Keratinocyte (primary cell): Measurements from ENCODE around the gene PSMD2. TPM values are rescaled to one million over a fixed set of nuclear protein-coding genes. Genes with fewer than 3 reads are reported as not detected.

Experiments
- DNase-seq: peaks from one replicate; pipeline ENCODE4 v3.0.0-alpha.2; 2011; ENCODE audit warnings: low read depth, missing footprints, low spot score
- FAIRE-seq: peaks from 2 replicates; lab custom pipeline; 2011; peaks lifted over from hg19 to GRCh38; lab: Jason Lieb, UNC
- H2AFZ ChIP-seq: 2 replicates; pipeline ENCODE4 v1.6.0; 2012; ENCODE audit warnings: low read length, control low read depth, inconsistent platforms; ENCODE audit not compliant: control insufficient read depth
- H3K27ac ChIP-seq: 2 replicates; pipeline ENCODE4 v1.5.1; 2011; ENCODE audit warnings: low read length; ENCODE audit not compliant: control insufficient read depth, insufficient read depth
- H3K27me3 ChIP-seq: 3 replicates; pipeline ENCODE4 v1.6.0; 2011; ENCODE audit warnings: low read length; ENCODE audit not compliant: control insufficient read depth, insufficient read depth; ENCODE audit errors: extremely low read depth
- H3K36me3 ChIP-seq, 2 experiments: 2 replicates in 1 of 2; 3 replicates in 1 of 2; pipeline ENCODE4 v1.5.1; 2011; ENCODE audit warnings: low read length in 2 of 2, mild to moderate bottlenecking in 1 of 2; ENCODE audit not compliant: control insufficient read depth in 2 of 2, insufficient read depth in 2 of 2; ENCODE audit errors: extremely low read depth in 1 of 2
- H3K4me1 ChIP-seq: 3 replicates; pipeline ENCODE4 v1.5.1; 2011; ENCODE audit warnings: low read length; ENCODE audit not compliant: control insufficient read depth, insufficient read depth; ENCODE audit errors: extremely low read depth
- H3K4me2 ChIP-seq: 3 replicates; pipeline ENCODE4 v1.6.0; 2011; ENCODE audit warnings: low read depth, low read length; ENCODE audit not compliant: control insufficient read depth, insufficient read depth; ENCODE audit errors: extremely low read depth
- H3K4me3 ChIP-seq, 3 experiments: fragments of 200-600 bp in 1 of 3; sonication (generic) in 1 of 3; 2 replicates in 2 of 3; 3 replicates in 1 of 3; pipeline ENCODE4 v1.5.1; 2011 to 2016; ENCODE audit warnings: low read length in 3 of 3, mild to moderate bottlenecking in 3 of 3, control low read depth in 2 of 3, inconsistent platforms in 1 of 3, low read depth in 1 of 3, mixed read lengths in 1 of 3, mixed run types in 1 of 3, moderate library complexity in 1 of 3; ENCODE audit not compliant: control insufficient read depth in 2 of 3, insufficient read depth in 2 of 3; ENCODE audit errors: extremely low read depth in 1 of 3
- H3K79me2 ChIP-seq: 2 replicates; pipeline ENCODE4 v1.6.0; 2012; ENCODE audit warnings: low read length; ENCODE audit not compliant: control insufficient read depth, insufficient read depth
- H3K9ac ChIP-seq: 3 replicates; pipeline ENCODE4 v1.6.0; 2011; ENCODE audit warnings: low read length; ENCODE audit not compliant: control insufficient read depth, insufficient read depth; ENCODE audit errors: extremely low read depth
- H3K9me1 ChIP-seq: 3 replicates; pipeline ENCODE4 v1.6.0; 2011; ENCODE audit warnings: low read length; ENCODE audit not compliant: control insufficient read depth, insufficient read depth; ENCODE audit errors: extremely low read depth
- H3K9me3 ChIP-seq: 2 replicates; pipeline ENCODE4 v1.5.1; 2012; ENCODE audit warnings: low read depth, low read length; ENCODE audit not compliant: control insufficient read depth
- H4K20me1 ChIP-seq: 3 replicates; pipeline ENCODE4 v1.6.0; 2011; ENCODE audit warnings: low read length; ENCODE audit not compliant: control insufficient read depth, insufficient read depth; ENCODE audit errors: extremely low read depth
- CTCF ChIP-seq, 3 experiments: IDR thresholded peaks in 1 of 3; conservative IDR thresholded peaks in 1 of 3; optimal IDR thresholded peaks in 1 of 3; 2 replicates in 2 of 3; 3 replicates in 1 of 3; pipeline versions ENCODE3 to v1.5.1; 2011; ENCODE audit warnings: low read length in 3 of 3, mild to moderate bottlenecking in 3 of 3, moderate library complexity in 2 of 3, control low read depth in 1 of 3, inconsistent platforms in 1 of 3; ENCODE audit not compliant: insufficient read depth in 2 of 3; ENCODE audit errors: extremely low read depth in 1 of 3
- EZH2 ChIP-seq: IDR thresholded peaks from one replicate; pipeline ENCODE4 v1.6.1; 2012; ENCODE audit warnings: inconsistent platforms, mild to moderate bottlenecking, low read length, moderate library complexity
- dilution Hi-C: fragments of 300-500 bp; cut with MboI; formaldehyde crosslinking; loops from one replicate; pipeline ENCODE4 v1.7.0; 2020; ENCODE audit warnings: low sequenced_read_pairs; ENCODE audit not compliant: extremely low pct_ligation_motif_present
- polyA plus RNA-seq, 5 experiments: library from polyadenylated mRNA; depleted of rRNA in 3 of 5; stranded (reverse) in 3 of 5; stranded (forward) in 1 of 5; unstranded in 1 of 5; fragments of >200 nt; gene quantifications; 1 replicate in 1 of 5; 2 replicates in 3 of 5; 3 replicates in 1 of 5; pipeline versions ENCODE4 v1.2.1 to v1.2.3, GENCODE V29; 2011 to 2012; ENCODE audit warnings: missing spikeins in 2 of 5, low read depth in 1 of 5, low replicate concordance in 1 of 5

PSMD2 gene
- polyA plus RNA-seq, 1 donor (not counting 4 experiments of a cell fraction or from before 2014, with no cell fraction given), result 593 TPM

- Histone ChIP-seq H4K20me1 (no peaks in the 10 kb centered on the region), H3K9me1 (no peaks in the 10 kb centered on the region), H3K4me2 (no peak overlapping the region), H3K27ac (no peak overlapping the region), H2AFZ (no peak overlapping the region), H3K4me1 (no peaks in the 10 kb centered on the region), H3K9me3 (no peaks in the 10 kb centered on the region), H3K27me3 (no peaks in the 10 kb centered on the region), H3K9ac (no peak overlapping the region), H3K36me3 (peaks cover 6 to 16% of the 10 kb centered on the region in 2 experiments), H3K4me3 (no peak overlapping the region), H3K79me2 (no peaks in the 10 kb centered on the region)
- TF ChIP-seq EZH2, result no peak
- TF ChIP-seq CTCF (optimal IDR thresholded peaks at IDR 0.05 in 1 of 3, IDR thresholded peaks at IDR 0.05 in 1 of 3, conservative IDR thresholded peaks at IDR 0.05 in 1 of 3; ENCODE audit: extremely low read depth in 1 of 3, insufficient read depth in 2 of 3, low read length in 3 of 3), result no peak
- dilution Hi-C loops, result no loop called here
- no peak for FAIRE-seq
- no peak for DNase-seq
Measured at GRCh38 chr3:184352149-184352785, 53.2 kb downstream of the PSMD2 start.

GRCh38 chr3:184352897-184353545 lies 54.0 kb downstream of the PSMD2 start:
- Histone ChIP-seq H3K36me3 (peaks cover 4 to 16% of the 10 kb centered on the region in 2 experiments), H3K4me3 (no peak overlapping the region), H3K4me1 (no peaks in the 10 kb centered on the region), H3K9ac (no peak overlapping the region), H4K20me1 (no peaks in the 10 kb centered on the region), H3K27me3 (no peaks in the 10 kb centered on the region), H3K79me2 (no peaks in the 10 kb centered on the region), H3K9me1 (no peaks in the 10 kb centered on the region), H3K9me3 (no peaks in the 10 kb centered on the region), H3K4me2 (no peak overlapping the region), H2AFZ (no peak overlapping the region), H3K27ac (no peak overlapping the region)
- DNase-seq, result no peak
- TF ChIP-seq CTCF (optimal IDR thresholded peaks at IDR 0.05 in 1 of 3, IDR thresholded peaks at IDR 0.05 in 1 of 3, conservative IDR thresholded peaks at IDR 0.05 in 1 of 3; ENCODE audit: extremely low read depth in 1 of 3, insufficient read depth in 2 of 3, low read length in 3 of 3), result no peak
- no peak for TF ChIP-seq EZH2
- dilution Hi-C loops, result no loop called here
- FAIRE-seq, result no peak
